Stimulated activated CD4-positive, alpha-beta T cell treated with anti-CD3 and anti-CD28 coated beads, TNF-alpha, amount 100 ng/mL, for 48 hours (primary cell): ENCODE measurements around the gene MICAL2.

ENCODE experiments used
- DNase-seq, 3 donors: peaks; one replicate each; pipeline ENCODE4 v3.0.0-alpha.2; 2020; ENCODE audit warnings: low read depth in 3 of 3

Gene MICAL2

DNA sequence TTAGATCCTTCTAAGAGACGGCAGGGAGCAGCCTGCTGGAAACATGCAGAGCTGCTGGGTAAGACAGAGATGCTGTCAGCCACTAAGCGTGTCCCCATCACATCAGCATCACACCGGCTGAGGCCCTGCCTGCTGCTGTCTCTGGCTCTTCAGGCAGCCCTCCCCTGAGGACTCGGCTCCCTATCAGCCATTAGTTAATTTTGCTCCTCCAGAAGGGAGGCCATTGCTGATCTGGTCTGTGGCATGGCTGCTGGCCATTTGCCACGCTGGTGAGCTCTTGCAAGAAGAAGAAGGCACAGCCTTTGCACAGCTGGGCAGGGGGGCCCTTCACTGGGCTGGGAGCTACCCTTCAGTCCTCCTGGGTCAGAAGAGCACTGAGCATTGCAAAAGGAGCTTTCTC is 135.8 kb downstream of the MICAL2 start:
- no peak for DNase-seq

- DNase-seq = no peak
Observed at GRCh38 chr11:12246989-12247388, 136.6 kb downstream of the MICAL2 start.

DNA sequence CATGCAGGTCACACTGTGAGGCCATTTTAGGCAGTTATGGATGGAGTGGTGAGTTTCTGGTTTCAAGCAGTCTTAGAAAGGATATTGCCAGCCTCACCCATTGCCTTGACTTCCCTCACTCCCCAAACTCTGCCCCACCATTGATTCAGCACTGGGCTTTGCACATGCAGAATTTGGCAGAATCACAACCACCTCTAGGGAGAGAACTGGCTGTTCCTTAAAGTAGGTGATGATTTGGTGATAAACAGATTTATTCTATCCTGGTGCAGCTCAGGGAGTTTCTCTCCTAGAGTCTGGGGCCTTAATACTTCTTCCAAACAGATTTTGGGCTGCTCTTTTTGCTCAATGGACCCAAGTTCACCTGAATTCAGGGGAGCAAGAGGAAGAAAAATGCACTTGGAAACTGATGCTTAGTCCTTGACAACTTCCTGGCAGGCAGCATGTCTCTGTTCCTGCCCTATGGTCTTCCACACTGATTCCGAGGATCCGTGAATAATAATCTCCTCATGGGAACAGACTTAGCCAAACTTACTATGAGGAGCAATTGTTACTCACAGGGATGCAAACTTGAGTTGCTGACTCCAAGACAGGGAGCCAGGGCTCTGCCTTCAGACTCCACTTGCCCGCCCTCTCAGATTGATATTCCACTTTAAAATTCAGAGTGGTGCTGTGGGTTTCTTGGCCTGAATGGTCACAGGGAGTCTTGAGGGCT is 137.3 kb downstream of the MICAL2 start:
- DNase-seq = no peak

DNA sequence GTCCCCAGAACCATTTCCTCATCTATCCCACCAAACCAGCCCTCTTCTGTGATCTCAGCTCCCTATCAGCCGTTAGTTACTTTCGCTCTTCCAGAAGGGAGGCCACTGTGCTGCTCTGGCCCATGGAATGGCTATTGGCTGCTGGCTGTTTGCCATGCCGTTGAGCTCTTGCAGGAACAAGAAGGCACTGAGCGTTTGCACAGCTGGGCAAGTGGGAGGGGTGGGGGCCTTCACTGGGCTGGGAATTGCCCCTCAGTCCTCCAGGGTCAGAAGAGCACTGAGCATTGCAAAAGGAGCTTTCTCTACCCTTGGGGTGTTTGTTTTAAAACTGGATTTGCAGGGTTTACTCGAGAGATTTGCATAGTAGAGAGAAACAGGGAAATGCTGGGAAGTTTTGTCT is 137.9 kb downstream of the MICAL2 start:
- DNase-seq = no peak

- no peak for DNase-seq
Observed at GRCh38 chr11:12249590-12250260, 139.3 kb downstream of the MICAL2 start.

GRCh38 chr11:12251666-12252560 is 141.5 kb downstream of the MICAL2 start:
- no peak for DNase-seq

GRCh38 chr11:12253843-12254281 is 143.5 kb downstream of the MICAL2 start:
- DNase-seq = no peak

DNA sequence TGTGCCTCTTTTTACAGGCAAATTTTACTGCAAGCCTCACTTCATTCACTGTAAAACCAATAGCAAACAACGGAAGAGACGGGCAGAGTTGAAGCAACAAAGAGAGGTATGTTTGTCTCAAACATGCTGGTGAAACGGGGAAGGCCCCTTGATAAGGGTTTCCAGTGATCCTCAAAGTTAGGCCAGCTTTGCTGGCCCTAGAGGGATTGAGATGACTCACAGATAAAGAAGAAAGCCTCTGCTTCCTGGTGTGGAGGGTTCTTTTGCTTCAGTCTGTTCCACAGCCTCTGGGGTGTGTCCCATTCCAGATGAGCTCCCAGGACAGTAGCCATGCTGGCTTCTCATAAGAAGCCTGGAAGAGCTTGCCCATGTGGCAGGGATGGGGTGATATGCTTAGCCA is 148.1 kb downstream of the MICAL2 start:
- DNase-seq = no peak

DNA sequence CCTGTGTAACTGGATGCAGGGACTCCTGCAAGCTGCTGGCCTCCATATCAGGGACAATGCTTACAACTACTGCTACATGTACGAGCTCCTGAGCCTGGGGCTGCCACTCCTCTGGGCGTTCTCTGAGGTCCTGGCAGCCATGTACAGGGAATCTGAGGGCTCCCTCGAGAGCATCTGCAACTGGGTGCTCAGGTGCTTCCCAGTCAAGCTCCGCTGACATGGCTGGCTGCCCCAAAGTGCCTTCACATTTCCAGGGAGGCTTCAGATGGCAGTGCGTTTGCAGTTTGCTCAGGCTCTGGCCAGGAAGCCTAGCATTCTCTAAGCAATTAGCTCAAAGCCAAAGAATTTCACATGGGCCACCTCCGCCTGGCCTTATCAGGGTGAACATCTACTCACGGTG is 149.6 kb downstream of the MICAL2 start:
- no peak for DNase-seq

DNA sequence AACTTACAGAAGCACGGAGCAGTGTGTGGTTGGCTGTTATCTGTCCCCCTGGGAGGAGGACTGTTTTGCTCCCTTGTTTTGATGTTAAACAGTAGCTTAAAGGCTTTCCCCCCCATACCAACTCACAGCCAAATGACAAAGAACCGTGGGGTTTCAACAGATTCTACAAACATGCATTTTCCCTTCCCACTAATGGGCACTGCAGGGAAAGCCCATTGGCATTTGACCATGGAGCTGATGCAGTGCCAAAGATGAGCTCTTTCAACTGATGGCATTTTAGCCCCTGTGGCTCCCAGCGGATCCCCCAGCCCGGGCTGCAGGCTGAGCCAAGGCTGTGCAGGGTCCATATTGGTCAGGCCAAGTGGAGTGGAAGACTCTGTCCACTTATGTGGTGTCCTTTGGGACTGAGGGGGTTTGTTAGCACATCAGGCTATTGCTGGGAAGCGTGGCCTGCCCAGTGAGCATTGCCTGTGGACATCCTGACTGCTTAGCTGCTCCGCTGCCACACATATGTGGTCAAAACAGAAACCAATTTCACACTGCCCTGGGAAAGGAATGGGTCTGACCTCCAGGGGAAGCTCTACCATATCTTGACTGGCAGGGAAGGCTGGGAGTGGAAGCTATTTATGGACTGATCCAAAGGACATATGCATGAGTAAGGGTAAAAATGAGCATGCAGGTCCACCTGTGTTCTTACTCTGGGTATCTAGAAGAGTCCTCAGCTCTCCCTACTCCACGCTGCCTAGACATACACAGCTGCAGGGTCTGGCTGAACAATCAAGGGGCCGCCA is 150.5 kb downstream of the MICAL2 start:
- DNase-seq = no peak

DNA sequence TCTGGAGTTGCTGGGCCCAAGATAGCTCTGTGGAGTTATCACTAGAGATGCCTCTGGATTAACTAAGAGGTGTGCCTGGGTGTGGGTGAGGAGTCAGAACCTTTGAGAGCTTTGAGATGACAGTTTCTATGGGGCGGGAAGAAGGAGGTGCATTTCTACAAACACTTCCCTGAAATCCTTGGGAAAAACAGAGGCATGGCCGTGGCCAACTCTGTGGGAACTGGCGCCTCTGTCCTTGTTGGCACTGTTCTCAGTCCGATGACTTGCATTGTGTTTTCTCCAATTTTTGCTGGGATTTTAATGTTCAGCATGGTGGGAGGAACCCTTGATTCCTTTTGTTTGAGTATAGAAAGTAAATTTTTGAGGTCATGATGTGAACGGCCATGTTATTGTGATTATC is 151.2 kb downstream of the MICAL2 start:
- no peak for DNase-seq

- no peak for DNase-seq
Observed at GRCh38 chr11:12263141-12263693, 152.8 kb downstream of the MICAL2 start.

- no peak for DNase-seq
Observed at GRCh38 chr11:12264361-12264760, 154.0 kb downstream of the MICAL2 start.

GRCh38 chr11:12266132-12266531 is 155.7 kb downstream of the MICAL2 start:
- no peak for DNase-seq

GRCh38 chr11:12266943-12267342 is 156.6 kb downstream of the MICAL2 start:
- no peak for DNase-seq

- DNase-seq = no peak
Observed at GRCh38 chr11:12267921-12268320, 157.5 kb downstream of the MICAL2 start.

DNA sequence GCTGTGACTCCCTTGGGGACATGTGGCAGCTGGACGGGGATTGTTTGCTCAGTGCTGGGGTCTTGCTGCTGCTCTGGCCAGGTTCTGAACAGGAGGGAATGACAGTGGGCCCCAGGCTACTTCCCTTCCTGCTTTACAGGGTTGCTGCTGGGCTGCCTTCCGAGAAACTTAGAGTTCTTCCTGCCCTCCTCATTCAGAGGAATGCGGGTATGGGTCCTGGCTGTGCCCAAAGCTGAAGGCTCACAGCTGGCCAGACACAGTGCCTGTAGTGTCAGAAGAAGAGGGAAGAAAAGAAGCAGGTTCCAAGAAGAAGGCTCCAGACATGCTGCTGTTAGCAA is 158.7 kb downstream of the MICAL2 start:
- DNase-seq = no peak

GRCh38 chr11:12269446-12270214 is 159.2 kb downstream of the MICAL2 start:
- DNase-seq = no peak

- no peak for DNase-seq
Observed at GRCh38 chr11:12270215-12270797, 159.9 kb downstream of the MICAL2 start.

DNA sequence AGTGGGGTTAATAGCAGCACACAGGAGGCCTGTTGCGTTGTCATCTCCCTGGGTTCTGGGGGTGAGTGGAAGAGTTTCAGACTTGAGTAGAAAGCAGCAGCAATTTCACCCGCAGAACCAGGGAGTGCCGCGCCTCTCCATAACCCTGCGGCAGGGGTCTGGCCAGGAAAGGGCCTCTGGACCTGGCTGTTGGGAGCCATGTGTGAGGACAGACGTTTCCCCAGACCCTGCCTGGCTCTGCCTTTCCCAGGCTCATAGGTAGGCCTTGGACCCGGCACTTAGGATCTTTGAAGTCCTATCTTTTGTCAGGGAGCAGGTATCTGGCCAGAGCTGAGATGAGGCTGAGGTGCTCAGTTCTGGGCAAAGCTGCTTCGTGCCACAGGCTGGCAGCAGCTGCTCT is 160.4 kb downstream of the MICAL2 start:
- DNase-seq = no peak
